Stomach smooth muscle (tissue), 2 donors: ENCODE measurements around the gene GRIP2.

Experiments used
- H3K27ac ChIP-seq: one replicate; pipeline ENCODE4 v1.7.0; 2013; ENCODE audit warnings: mild to moderate bottlenecking, low read length, inconsistent platforms
- H3K27me3 ChIP-seq, 2 donors: one replicate each; pipeline ENCODE4 v1.7.0; 2013; ENCODE audit warnings: low read length in 2 of 2; ENCODE audit not compliant: insufficient read depth in 2 of 2, control insufficient read depth in 1 of 2
- H3K36me3 ChIP-seq, 2 donors: one replicate each; pipeline ENCODE4 v1.7.0; 2013; ENCODE audit warnings: low read length in 2 of 2; ENCODE audit not compliant: control insufficient read depth in 2 of 2, insufficient read depth in 2 of 2
- H3K4me1 ChIP-seq: one replicate; pipeline ENCODE4 v1.7.0; 2013; ENCODE audit warnings: low read length; ENCODE audit not compliant: control insufficient read depth, insufficient read depth
- H3K4me3 ChIP-seq, 2 donors: one replicate each; pipeline ENCODE4 v1.7.0; 2013; ENCODE audit warnings: low read length in 2 of 2
- H3K9ac ChIP-seq, 2 donors: one replicate each; pipeline ENCODE4 v1.7.0; 2013; ENCODE audit warnings: low read length in 2 of 2, mild to moderate bottlenecking in 1 of 2
- H3K9me3 ChIP-seq, 2 donors: one replicate each; pipeline ENCODE4 v1.7.0; 2013; ENCODE audit warnings: low read length in 2 of 2; ENCODE audit not compliant: control insufficient read depth in 2 of 2
- donor health status: healthy.
- donor health status: Pancreatic carcinoma.

The GRIP2 gene

DNA sequence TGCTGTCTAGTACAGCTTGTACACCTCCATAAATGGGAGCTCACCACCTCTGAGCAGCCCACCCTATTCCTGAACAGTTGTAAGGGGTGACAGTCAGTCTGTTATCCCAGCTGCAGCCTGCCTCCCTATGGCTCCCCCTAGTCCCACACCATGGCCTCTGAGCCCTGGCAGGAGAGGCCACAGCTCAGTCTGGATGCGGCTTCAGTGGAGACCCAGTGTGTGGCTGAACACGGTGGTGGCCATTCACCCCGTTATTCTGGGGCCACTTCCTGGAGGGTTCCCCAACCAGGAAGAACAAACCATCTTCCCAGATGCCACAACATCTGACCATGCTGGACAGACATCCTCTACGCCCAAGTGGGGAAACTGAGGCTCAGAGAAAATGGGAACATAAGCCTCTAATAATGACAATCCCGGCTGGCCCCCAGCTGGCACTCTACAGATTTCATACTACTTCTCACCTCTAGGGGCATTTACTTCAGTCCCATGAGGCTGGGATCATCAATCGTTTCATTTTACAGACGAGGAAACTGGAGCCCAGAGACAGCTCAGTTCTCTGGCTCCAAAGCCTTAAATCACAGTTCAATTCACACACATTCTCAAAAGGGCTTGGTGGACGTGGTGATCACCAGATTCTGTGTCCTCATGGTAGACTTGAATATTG, 9.2 kb upstream of the GRIP2 start:
- Histone ChIP-seq H3K9ac (no peak overlapping the region), H3K27me3 (peaks cover 5 to 11% of the 10 kb centered on the region in 2 donors), H3K4me1 (peaks cover 2% of the 10 kb centered on the region), H3K9me3 (no peaks in the 10 kb centered on the region), H3K4me3 (no peak overlapping the region), H3K36me3 (no peaks in the 10 kb centered on the region), H3K27ac (no peak overlapping the region)

- Histone ChIP-seq H3K36me3 (no peaks in the 10 kb centered on the region), H3K27ac (no peak overlapping the region), H3K27me3 (peaks cover 5 to 11% of the 10 kb centered on the region in 2 donors), H3K4me1 (peaks cover 2% of the 10 kb centered on the region), H3K4me3 (no peak overlapping the region), H3K9ac (no peak overlapping the region), H3K9me3 (no peaks in the 10 kb centered on the region)
Measured at GRCh38 chr3:14548321-14548729, 8.2 kb upstream of the GRIP2 start.

DNA sequence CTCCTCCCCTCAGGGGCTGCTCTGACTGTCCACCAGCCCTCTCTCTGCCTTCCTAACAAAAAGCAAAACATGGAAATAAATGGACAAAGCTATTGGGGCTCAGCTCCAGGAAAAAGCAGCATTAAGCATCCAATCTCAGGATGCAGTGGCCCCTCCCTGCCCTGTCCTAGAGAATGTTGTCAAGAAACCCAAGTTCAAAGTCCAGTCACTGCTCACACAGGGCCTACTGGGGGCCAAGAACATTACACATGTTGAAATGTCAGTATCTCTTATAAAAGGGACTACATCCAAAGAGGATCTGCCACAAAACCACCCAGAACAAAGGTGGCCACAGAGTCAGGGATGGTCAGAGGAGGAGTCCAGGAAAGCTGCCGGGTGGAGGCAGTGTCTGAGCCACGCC, 7.6 kb upstream of the GRIP2 start:
- peaks cover 2% of the 10 kb centered on the region for H3K4me1 ChIP-seq
- H3K4me3 ChIP-seq: no peak overlapping the region
- H3K9ac ChIP-seq: no peak overlapping the region
- H3K27me3 ChIP-seq: peaks cover 5 to 9% of the 10 kb centered on the region in 2 donors
- H3K36me3 ChIP-seq: no peaks in the 10 kb centered on the region
- no peak overlapping the region for H3K27ac ChIP-seq
- no peaks in the 10 kb centered on the region for H3K9me3 ChIP-seq

GRCh38 chr3:14546041-14546440, 5.9 kb upstream of the GRIP2 start:
- Histone ChIP-seq H3K9ac (no peak overlapping the region), H3K27me3 (peaks cover 5 to 8% of the 10 kb centered on the region in 2 donors), H3K27ac (no peak overlapping the region), H3K4me1 (peaks cover 2% of the 10 kb centered on the region), H3K4me3 (no peak overlapping the region), H3K36me3 (no peaks in the 10 kb centered on the region), H3K9me3 (no peaks in the 10 kb centered on the region)

- Histone ChIP-seq H3K4me3 (no peak overlapping the region), H3K27me3 (peaks cover 5 to 10% of the 10 kb centered on the region in 2 donors), H3K27ac (no peak overlapping the region), H3K9ac (no peak overlapping the region), H3K36me3 (no peaks in the 10 kb centered on the region), H3K9me3 (no peaks in the 10 kb centered on the region), H3K4me1 (peaks cover 2% of the 10 kb centered on the region)
Measured at GRCh38 chr3:14545251-14545635, 5.1 kb upstream of the GRIP2 start.

- Histone ChIP-seq H3K36me3 (no peaks in the 10 kb centered on the region), H3K4me1 (peaks cover 2% of the 10 kb centered on the region), H3K9me3 (no peaks in the 10 kb centered on the region), H3K27ac (no peak overlapping the region), H3K9ac (no peak overlapping the region), H3K4me3 (no peak overlapping the region), H3K27me3 (peaks cover 6 to 9% of the 10 kb centered on the region in 2 donors)
Measured at GRCh38 chr3:14544282-14545250, 4.4 kb upstream of the GRIP2 start.

DNA sequence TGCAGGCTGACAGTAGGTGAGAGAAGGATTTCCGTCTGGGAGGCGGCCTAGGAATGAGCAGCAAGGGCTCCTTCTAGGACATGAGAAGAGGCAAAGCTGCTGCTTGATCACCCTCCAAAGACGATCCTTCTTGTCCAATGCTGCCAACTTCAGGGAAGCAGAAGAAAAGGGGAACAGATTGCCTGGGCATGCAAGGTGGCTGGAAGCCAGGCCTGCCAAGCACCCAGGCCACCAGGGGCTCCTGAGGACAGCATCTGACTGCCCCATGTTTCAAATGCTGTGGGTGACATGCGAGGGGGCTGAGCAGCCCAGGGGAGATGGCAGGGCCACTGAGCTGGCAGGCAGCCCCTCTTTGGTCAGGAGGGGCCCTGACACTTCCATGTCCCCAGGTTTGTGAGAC, 3.3 kb upstream of the GRIP2 start:
- H3K27me3 ChIP-seq: peaks cover 6% of the 10 kb centered on the region in 2 donors
- H3K36me3 ChIP-seq: no peaks in the 10 kb centered on the region
- no peak overlapping the region for H3K9ac ChIP-seq
- H3K9me3 ChIP-seq: no peaks in the 10 kb centered on the region
- peaks cover 2% of the 10 kb centered on the region for H3K4me1 ChIP-seq
- no peak overlapping the region for H3K27ac ChIP-seq
- H3K4me3 ChIP-seq: no peak overlapping the region

- Histone ChIP-seq H3K9ac (no peak overlapping the region), H3K4me1 (no peaks in the 10 kb centered on the region)
Measured at GRCh38 chr3:14542656-14543055, 2.5 kb upstream of the GRIP2 start.

DNA sequence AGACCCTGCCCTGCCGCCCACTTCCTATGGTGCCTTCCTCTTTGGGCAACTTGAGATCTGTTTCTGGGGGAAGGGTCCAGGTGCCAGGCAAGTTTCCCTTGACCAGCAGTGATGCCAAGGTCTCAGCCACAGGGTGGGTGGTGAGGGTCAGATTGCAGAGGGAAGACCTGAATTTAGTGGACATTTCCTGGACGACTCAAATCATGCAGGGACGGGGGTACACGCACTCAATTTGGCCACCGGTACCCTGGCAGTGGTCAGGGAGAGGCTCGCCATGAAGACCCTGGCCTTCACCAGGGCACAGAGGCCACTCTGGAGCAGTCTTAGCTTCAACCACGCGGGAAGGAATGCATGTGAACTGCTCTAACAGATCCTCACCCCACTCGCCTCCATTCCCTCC, 1.5 kb upstream of the GRIP2 start:
- H3K4me3 ChIP-seq: no peak overlapping the region
- no peak overlapping the region for H3K27ac ChIP-seq
- no peak overlapping the region for H3K9ac ChIP-seq
- H3K36me3 ChIP-seq: no peaks in the 10 kb centered on the region
- peaks cover 6% of the 10 kb centered on the region in 2 donors for H3K27me3 ChIP-seq
- no peaks in the 10 kb centered on the region for H3K4me1 ChIP-seq
- no peaks in the 10 kb centered on the region for H3K9me3 ChIP-seq

More at GRCh38 chr3:14542656-14543055, 2.5 kb upstream of the GRIP2 start:
- Histone ChIP-seq H3K9me3 (no peaks in the 10 kb centered on the region), H3K27ac (no peak overlapping the region), H3K4me3 (no peak overlapping the region), H3K27me3 (peaks cover 6% of the 10 kb centered on the region in 2 donors), H3K36me3 (no peaks in the 10 kb centered on the region)

DNA sequence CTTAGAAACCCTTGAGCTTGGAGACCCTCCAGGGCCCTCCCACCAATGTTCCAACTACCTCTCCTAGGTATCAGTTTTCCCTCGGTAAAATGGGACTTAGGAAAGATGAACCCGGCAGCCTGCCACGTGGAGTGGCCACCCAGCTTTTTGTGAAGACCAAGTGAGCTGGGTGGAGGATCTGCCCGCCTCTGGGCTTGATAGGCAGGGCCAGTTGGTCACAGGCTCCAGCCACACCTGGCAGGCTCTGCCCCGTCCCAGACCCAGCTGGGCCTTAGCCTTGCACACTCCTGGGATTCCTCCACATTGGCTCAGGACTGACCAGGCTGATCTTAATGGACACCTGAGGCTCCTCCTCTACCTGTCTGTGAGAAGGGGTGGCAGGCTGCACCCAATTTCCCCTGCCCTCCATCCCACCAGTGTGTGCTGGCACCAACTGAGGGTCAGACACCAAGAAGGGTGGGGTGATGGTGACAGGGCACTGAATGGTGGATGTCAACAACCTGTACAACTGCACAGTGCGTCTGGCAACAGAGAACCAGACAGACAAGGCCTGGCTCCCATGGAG, 761 bp upstream of the GRIP2 start:
- Histone ChIP-seq H3K27ac (no peak overlapping the region), H3K4me1 (no peaks in the 10 kb centered on the region), H3K27me3 (peaks cover 6% of the 10 kb centered on the region in 2 donors), H3K9ac (no peak overlapping the region), H3K9me3 (no peaks in the 10 kb centered on the region), H3K36me3 (no peaks in the 10 kb centered on the region), H3K4me3 (no peak overlapping the region)
